Raji (cell line): ENCODE measurements around the gene H2BK1.

ENCODE experiments used
- POLR2A ChIP-seq: IDR thresholded peaks from 2 replicates; pipeline ENCODE4 v1.6.1; 2011; ENCODE audit warnings: low read depth, low read length, control low read depth; ENCODE audit not compliant: insufficient read depth

Gene H2BK1

DNA sequence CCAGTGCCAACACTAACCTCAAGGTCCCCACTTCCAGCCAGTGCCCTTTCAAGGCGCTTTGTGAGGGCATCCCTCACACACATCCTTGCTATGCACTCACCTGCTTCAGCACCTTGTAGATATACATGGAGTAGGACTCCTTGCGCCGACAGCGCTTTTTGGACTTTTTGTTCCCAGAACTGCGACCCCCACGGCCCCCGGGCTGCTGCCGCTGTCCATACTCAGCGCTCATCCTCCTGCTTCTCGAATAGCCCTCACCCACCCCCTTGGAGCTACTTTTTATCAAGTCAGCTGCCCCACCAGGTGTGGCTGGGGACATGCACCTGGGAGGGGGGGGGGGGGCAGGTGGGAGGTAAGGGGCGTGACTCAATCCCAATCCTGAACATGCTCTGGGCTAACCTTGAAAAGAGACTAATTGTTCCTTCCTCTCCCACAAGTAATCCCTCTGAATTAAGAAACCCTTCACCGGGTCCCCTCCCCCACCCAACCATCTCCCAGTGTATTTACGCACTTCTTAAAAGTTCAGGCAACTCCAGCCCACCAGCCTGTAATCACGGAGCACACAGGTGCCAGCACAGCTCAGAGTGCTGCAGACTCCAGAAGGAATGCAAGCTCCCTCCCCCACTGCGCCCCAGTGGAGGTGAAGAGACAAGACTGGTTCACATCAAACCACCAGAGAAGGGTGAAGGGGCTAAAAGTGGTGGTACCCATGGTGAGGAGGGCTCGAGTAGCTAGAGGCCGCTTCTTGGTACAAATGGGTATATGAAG is at the start of gene H2BK1:
Gene H2BK1, minus strand, starts transcription at position 402 of the 768 bp plus-strand sequence. Its CDS starts 170 bp downstream, at position 232.
- TF ChIP-seq POLR2A = no peak

DNA sequence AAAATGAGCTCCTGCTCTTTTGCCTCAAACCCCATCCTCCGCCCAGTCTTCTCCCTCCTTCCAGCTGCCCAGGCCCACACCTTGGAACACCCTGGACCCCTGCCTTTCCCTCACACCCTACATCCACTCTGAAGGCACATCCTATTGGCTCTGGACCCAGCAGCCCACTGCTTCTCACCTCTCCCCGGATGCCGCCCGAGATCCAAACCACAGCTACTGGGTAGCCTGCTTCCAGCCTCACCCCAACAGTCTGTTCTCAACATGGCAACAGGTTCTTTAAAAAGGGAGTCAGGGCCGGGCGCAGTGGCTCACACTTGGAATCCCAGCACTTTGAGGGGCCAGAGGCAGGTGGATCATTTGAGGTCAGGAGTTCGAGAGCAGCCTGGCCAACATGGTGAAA is 47.7 kb upstream of the H2BK1 start:
- no peak for TF ChIP-seq POLR2A

DNA sequence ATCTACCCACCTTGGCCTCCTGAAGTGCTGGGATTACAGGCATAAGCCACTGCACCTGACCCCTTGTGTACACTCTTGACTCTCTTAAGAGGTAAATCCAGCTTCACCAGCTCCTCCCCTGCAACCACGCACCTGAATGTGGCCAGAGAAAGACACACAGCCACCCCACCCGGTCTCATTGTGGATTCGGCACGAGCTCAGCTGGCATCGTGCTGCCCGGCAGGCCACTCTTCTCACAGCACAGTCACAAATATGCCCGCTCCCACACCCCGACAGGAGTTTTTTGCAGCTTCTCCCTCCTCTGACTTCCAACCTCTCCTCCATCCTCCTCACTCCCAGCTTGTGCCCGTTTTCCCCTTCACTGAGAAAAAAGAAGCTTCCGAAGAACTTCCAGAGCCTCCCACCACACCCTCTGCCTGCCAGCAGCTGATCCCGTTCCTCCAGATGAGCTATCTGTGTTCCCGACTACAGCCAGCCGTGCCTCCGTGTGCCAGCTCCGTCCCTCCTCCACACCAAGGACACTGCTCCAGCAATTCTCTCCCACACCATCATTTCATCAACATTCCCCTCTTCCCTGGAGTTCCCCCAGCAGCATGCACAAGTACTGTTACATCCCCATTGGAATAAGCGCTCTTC is 46.2 kb upstream of the H2BK1 start:
- TF ChIP-seq POLR2A = no peak

DNA sequence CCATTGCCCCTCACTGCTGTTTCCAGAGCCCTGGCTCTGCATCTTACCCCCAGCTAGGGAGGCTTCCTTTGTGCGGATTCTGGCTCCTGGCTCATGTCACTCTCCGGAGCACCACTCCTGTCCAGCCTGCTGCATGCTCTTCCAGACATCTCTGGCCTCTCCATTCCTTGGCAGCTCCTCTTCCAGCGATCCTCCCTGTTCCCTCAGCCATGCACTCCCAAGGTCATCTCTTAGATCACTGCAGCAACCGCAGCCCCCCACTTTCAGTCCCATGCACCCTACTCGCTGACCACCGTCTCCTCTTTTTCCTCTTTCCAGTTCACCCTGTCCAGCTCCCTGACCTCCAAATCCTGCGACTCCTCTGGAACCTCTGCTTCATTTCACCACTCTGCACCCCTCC is 45.1 kb upstream of the H2BK1 start:
- TF ChIP-seq POLR2A = no peak

DNA sequence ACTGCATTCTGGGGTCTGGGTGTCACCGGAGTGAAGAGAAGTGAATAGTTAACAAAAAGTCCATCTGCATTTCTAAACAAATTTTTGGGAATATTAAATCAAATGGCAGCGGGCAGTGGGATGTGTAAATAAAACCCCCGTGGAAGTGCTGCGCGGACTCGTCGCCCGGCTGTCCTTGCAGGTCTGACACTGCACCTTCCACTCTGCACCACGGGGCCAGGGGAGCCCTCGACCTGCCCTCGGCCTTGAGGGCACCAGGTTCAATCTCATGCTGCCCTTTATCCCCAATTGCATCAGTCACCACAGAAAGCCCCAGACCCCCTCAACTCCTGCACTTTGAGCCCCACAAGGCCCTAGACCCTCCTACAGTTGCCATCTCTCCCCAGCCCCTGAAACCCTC is 44.6 kb upstream of the H2BK1 start:
- no peak for TF ChIP-seq POLR2A

DNA sequence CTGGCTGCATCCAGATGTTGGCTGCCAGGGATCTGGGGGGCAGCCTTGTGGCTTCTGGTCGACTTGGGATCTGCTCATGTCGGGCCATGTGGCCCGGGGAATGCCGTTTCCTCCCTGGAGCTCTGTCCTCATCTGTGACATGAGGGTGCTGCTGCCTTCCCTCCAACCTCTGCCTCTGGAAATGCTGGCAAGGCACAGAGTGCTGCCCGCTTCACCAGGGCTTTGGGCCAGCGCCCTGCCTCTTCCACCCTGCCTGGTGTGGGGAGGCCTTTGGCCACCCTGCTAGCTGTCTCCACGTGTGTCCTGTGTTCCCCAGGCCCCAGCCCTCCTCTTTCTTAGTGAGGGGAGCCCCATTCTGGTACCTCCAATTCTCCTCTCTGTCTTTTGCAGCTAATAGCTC is 44.0 kb upstream of the H2BK1 start:
- no peak for TF ChIP-seq POLR2A

DNA sequence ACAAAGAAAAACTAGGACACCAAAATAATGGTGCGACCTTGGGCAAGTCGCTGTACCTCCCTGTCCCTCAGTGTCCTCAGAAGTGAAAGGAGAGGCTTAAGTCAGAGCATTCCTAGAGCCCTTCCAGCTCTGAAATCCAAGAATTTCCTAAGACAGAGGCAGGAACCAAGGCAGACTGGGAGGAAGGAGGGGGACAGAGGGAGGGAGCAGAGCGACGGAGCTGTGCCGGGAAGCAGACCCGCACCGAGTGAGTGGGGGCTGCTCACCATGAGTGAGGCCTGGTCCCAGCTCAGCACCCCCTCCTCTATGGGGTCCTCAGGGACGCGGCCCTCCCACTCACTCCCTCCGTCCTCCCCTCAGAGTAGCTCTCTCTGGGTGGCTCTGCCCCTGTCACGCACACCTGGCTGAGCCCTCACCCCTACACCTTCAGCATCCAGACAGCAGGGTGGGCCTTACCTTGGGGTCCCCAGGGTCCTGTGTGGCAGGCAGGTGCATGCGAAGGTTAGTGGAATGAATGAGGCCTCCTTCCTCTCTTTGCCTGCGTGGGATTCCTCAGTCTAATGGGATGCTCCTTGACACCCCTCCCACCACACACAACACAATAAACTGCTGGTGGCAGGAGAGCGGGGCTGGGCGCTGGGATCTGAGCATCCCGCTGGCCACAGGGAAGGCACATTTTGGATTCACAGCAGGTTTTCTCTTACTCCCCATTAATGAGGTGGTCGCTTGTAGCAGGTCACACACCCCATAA is 42.8 kb upstream of the H2BK1 start:
- TF ChIP-seq POLR2A = no peak

DNA sequence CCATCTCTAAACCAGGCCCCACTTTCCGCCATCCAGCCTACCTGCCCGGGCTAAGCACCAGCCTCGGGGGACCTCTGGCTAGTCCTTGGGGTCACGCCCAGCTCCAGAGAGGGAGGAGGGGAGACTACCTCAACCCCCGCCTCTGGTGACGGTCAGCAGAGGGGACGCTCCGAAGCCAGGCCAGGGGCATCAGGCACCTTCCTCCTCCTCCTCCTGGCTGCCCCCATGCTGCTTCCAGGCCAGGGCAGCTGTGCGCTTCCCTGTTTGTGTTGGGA is 42.2 kb upstream of the H2BK1 start:
- TF ChIP-seq POLR2A = no peak

DNA sequence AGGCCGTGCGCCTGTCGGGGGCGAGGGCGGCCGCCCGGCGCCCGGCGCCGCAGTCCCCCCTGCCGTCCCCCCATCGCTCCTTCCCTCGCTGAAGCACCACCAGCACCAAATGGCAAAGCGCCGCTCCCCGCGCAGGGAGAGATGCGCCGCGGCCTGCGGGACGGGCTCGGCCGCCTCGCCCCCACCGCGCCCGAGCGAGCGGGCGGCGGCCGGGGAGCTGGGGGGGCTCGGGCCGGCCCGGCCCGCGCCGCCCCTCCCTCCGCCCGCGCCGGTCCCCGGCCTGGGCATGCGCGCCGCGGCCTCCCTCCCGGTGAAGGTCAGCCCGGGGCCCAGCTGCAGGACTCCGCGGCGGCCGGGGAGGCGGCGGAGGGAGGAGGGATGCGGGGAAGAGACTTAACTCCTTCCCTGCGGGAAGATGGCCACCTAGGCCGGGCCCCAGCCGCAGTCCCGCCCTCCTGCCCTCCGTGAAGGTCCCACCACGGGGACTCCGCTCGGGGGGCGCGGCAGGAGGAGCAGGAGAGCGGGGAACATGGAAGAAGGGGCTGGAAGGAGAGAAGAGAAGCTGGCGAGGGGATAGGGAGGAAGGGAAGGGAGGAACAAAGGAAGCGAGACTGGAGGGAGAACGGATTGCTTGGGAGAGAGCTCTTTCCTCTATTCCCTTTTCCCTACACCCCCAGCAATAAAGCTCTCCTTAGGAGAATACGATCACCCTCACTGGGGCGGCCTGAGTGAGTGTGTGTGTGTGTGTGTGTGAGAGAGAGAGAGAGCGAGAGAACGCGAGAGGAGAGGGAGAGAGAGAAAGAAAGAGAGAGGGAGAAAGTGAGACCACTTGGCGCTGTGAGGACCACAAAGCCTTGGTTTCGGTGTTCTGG is 41.6 kb upstream of the H2BK1 start:
- no peak for TF ChIP-seq POLR2A

DNA sequence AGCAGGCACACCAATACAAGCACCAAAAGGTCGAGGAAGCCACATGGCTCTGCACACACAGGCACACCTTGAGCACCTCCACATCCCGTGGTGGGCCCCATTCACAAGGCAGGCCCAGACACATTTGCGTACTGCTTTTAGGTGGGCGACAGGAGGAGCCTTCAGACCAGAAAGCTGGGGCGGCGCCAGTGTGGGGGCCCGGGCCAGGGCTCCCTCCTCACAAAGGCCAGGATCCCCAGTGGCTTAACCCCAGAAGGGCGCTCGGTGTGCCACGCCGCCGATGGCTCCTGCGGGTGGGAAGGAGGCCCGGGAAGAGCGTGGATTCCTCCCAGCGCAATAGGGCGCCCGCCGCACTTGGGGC is 41.0 kb upstream of the H2BK1 start:
- no peak for TF ChIP-seq POLR2A

DNA sequence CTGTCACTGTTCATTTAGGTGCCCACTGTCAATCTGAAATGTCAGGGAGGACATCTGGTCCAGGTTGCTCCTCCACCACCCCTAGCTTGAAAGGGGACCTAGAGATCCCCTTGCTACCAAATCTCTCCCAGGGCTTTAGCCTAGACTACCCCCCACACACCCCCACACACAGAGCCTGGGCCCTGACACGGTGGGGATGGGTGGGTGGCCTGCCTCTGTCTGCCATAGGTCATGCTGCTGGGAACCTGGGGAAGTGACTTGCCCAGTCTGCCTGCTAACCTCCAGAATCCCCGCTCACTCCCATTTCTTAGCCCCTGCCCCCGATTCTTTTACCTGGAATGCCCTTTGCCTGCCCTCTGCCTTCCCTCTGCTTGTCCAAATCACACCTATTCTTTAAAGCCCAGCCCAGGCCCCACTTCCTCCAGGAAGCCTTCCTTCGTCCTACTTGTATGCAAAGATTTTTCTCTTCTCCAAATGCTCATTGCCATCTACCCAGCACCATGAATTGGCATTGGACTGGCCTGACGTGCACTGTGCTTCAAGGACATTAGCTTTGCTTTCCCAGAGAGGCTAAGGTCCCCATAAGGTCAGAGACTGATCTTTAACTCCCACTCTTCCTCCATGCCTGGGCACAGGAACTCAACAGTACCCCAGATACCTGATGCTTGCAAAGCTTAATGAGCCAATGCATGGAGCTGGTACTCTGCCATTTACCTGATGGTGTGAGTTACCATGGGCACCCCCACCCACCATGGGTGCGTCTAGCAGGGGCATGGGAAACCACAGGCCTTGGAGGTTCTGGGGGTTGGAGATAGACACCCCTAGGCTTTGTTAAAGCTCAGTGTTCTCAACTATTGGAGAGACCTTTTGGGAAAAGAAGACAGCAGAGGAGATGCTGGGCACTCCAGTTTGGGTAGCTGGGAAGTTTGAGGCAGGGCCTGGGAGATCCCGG is 40.2 kb upstream of the H2BK1 start:
- no peak for TF ChIP-seq POLR2A

DNA sequence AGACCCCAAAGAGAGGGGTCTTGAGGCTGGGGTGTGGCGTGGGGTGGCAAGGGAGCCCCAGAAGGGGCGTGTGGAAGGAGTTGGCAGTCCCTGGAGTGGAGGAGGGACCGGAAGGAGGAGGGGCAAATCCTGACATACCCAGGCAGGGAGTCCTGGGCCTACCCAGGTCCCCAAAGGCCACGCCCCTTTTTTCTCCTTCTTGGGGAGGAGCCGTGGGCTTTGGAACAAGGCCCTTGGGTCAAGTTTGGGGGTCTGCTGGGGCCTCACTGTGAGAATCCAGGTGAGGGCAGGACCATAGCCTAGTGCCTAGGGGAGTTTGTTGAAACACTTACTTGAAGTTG is 39.4 kb upstream of the H2BK1 start:
- no peak for TF ChIP-seq POLR2A

DNA sequence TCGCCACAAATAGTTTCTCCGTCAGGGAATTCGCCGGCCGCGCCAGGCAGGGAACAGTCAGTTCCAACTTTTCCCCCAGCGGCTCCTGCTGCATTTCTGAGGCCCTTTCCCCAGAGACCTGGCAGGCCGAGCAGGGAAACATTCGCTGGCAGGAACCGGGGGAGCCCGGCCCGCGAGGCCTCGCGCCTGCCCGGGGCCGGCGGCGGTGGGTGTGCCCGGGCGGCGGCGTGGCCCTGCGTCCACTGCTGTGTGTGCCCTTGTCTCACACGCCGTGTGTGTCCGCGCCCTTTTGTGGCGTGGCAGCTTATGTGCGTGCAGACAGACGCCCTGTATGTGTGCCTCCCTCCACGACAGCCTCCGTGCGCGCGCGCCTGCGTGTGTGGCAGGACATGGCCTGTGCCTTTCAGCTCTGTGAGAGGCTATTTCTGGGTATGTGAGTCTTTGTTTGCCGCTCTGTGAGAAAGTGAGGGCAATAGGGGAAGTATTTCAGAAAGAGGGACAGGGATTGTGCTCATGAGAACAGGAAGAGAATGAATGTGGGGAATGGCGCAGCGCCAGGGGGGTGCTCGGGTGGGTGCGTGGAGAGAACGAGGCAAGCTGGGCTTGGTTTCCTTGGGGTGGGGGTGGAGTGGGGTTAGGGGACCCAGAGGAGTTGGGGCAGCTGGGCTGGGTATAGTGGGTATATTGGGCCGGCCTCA is 38.9 kb upstream of the H2BK1 start:
- no peak for TF ChIP-seq POLR2A
